ENCODE measurements around the gene AKT2.

Gene AKT2

GRCh38 chr19:40278361-40279035, 6.6 kb downstream of the AKT2 start:
- intact Hi-C loops (cut with DNase I): no loop called here
- peak in 1 of 42 donors; percentile 51 for DNase-seq

- DNase-seq: no peak
- intact Hi-C loops (cut with DNase I): no loop called here
These were observed 7.6 kb downstream of the AKT2 start for GRCh38 chr19:40277356-40278059.

- intact Hi-C loops (cut with DNase I): no loop called here
- DNase-seq: peak in 31 of 42 donors; percentile 26 to 85 (median 53)
These were observed 10.3 kb downstream of the AKT2 start for GRCh38 chr19:40274585-40275544.

GRCh38 chr19:40273469-40274360, 11.4 kb downstream of the AKT2 start:
- peak in 31 of 42 donors; percentile 43 to 89 (median 61) for DNase-seq
- intact Hi-C loops (cut with DNase I): no loop called here

- intact Hi-C loops (cut with DNase I): no loop called here
These were observed 12.9 kb downstream of the AKT2 start for GRCh38 chr19:40272261-40272660.

GRCh38 chr19:40271706-40272105, 13.4 kb downstream of the AKT2 start:
- intact Hi-C loops (cut with DNase I): no loop called here
- DNase-seq: no peak

More at GRCh38 chr19:40272261-40272660, 12.9 kb downstream of the AKT2 start:
- peak in 1 of 42 donors; percentile 51 for DNase-seq

- intact Hi-C loops (cut with DNase I): no loop called here
- DNase-seq: peak in 4 of 42 donors; percentile 33 to 57 (median 54)
These were observed 14.6 kb downstream of the AKT2 start for GRCh38 chr19:40270362-40271089.

- intact Hi-C loops (cut with DNase I): no loop called here
- peak in 10 of 42 donors; percentile 16 to 75 (median 49) for DNase-seq
These were observed 15.8 kb downstream of the AKT2 start for GRCh38 chr19:40269216-40269940.

- intact Hi-C loops (cut with DNase I): no loop called here
- DNase-seq: no peak
These were observed 17.5 kb downstream of the AKT2 start for GRCh38 chr19:40267601-40267997.

GRCh38 chr19:40266912-40267600, 18.1 kb downstream of the AKT2 start:
- peak in 1 of 42 donors; percentile 52 for DNase-seq
- intact Hi-C loops (cut with DNase I): no loop called here

GRCh38 chr19:40266119-40266518, 19.0 kb downstream of the AKT2 start:
- intact Hi-C loops (cut with DNase I): no loop called here
- peak in 4 of 42 donors; percentile 24 to 65 (median 36) for DNase-seq

GRCh38 chr19:40265763-40266099, 19.4 kb downstream of the AKT2 start:
- intact Hi-C loops (cut with DNase I): no loop called here
- DNase-seq: no peak

GRCh38 chr19:40265055-40265762, 19.9 kb downstream of the AKT2 start:
- DNase-seq: no peak
- intact Hi-C loops (cut with DNase I): no loop called here

- intact Hi-C loops (cut with DNase I): no loop called here
- DNase-seq: no peak
These were observed 20.7 kb downstream of the AKT2 start for GRCh38 chr19:40264314-40265054.
